OCI-LY1 (cell line): Measurements from ENCODE around the gene ADARB2.

Experiments used
- H2AFZ ChIP-seq: fragments of 200-600 bp; sonication (generic), shearing (Covaris generic); 2 replicates; pipeline ENCODE4 v1.6.0; 2014; ENCODE audit warnings: antibody characterized with exemption, mild to moderate bottlenecking, low read length
- H3F3A ChIP-seq: fragments of 200-600 bp; sonication (generic), shearing (Covaris generic); 2 replicates; pipeline ENCODE4 v1.6.0; 2014; ENCODE audit warnings: mild to moderate bottlenecking, antibody characterized with exemption, low read length, moderate library complexity; ENCODE audit not compliant: insufficient read depth
- H3K27ac ChIP-seq: fragments of 200-600 bp; sonication (generic); 2 replicates; pipeline ENCODE4 v1.5.1; 2014; ENCODE audit warnings: low read length, mixed run types, mild to moderate bottlenecking, low read depth; ENCODE audit not compliant: poor library complexity, severe bottlenecking
- H3K27me3 ChIP-seq: fragments of 200-600 bp; sonication (generic); 2 replicates; pipeline ENCODE4 v1.6.0; 2014; ENCODE audit warnings: antibody characterized with exemption, mild to moderate bottlenecking, low read length, moderate library complexity; ENCODE audit not compliant: insufficient read depth
- H3K36me3 ChIP-seq: fragments of 200-600 bp; sonication (generic); 2 replicates; pipeline ENCODE4 v1.6.1; 2014; ENCODE audit warnings: mild to moderate bottlenecking, antibody characterized with exemption, low read length, moderate library complexity, mixed read lengths; ENCODE audit not compliant: insufficient read depth
- H3K4me1 ChIP-seq: fragments of 200-600 bp; sonication (generic); 2 replicates; pipeline ENCODE4 v1.5.1; 2014; ENCODE audit warnings: mild to moderate bottlenecking, low read length, moderate library complexity; ENCODE audit not compliant: insufficient read depth, severe bottlenecking
- H3K4me2 ChIP-seq: fragments of 200-600 bp; sonication (generic), shearing (Covaris generic); 2 replicates; pipeline ENCODE4 v1.6.1; 2014; ENCODE audit warnings: low read length
- H3K4me3 ChIP-seq: fragments of 200-600 bp; sonication (generic); 2 replicates; pipeline ENCODE4 v1.5.1; 2014; ENCODE audit warnings: low read length, low read depth, mild to moderate bottlenecking, mixed read lengths; ENCODE audit not compliant: poor library complexity, severe bottlenecking
- H3K79me2 ChIP-seq: fragments of 200-600 bp; shearing (Covaris generic); 2 replicates; pipeline ENCODE4 v1.6.1; 2016; ENCODE audit warnings: mixed run types, low read length, mixed read lengths; ENCODE audit not compliant: insufficient read depth
- H3K9ac ChIP-seq: fragments of 200-600 bp; sonication (generic), shearing (Covaris generic); 2 replicates; pipeline ENCODE4 v1.6.1; 2014; ENCODE audit warnings: mild to moderate bottlenecking, low read length, mixed read lengths
- H3K9me2 ChIP-seq: fragments of 200-600 bp; sonication (generic), shearing (Covaris generic); 2 replicates; pipeline ENCODE4 v1.6.1; 2014; ENCODE audit warnings: low read depth, mild to moderate bottlenecking, low read length, mixed read lengths
- H3K9me3 ChIP-seq: fragments of 200-600 bp; shearing (Covaris generic); 2 replicates; pipeline ENCODE4 v1.6.1; 2014; ENCODE audit warnings: low read length, mixed read lengths
- H4K20me1 ChIP-seq: fragments of 200-600 bp; sonication (generic), shearing (Covaris generic); 2 replicates; pipeline ENCODE4 v1.6.0; 2016; ENCODE audit warnings: mild to moderate bottlenecking, low read length; ENCODE audit not compliant: insufficient read depth
- CTCF ChIP-seq: fragments of 200-600 bp; sonication (generic), shearing (Covaris generic); IDR thresholded peaks from 2 replicates; pipeline ENCODE4 v1.5.1; 2017; ENCODE audit warnings: mild to moderate bottlenecking, antibody characterized with exemption, low read length, moderate library complexity, mixed read lengths
- EZH2 ChIP-seq: fragments of 200-600 bp; sonication (generic), shearing (Covaris generic); IDR thresholded peaks from 2 replicates; pipeline ENCODE4 v1.8.0; 2017; ENCODE audit warnings: borderline replicate concordance, mixed run types, mild to moderate bottlenecking, antibody characterized with exemption, low read length, moderate library complexity, mixed read lengths

The ADARB2 gene

DNA sequence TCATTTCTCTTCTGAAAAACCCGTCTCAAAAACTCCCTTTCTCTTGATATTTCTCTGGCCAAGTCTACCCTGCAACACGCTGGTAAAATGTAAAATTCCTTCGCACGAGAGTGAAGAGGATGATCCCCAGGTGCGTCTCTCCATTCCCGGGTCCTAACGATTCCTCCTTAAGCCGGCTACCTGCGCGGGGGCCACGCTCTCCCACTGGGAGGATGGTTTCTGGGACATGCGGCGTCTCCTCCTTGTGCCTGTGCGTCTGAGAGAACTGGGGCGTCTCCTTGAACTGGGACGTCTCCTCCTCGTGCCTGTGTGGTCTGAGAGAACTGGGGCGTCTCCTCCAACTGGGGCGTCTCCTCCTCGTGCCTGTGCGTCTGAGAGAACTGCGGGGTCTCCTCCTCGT is 531.2 kb downstream of the ADARB2 start:
- H3K4me2 ChIP-seq, result no peak overlapping the region
- H3K79me2 ChIP-seq, result no peaks in the 10 kb centered on the region
- no peaks in the 10 kb centered on the region for H3K9me3 ChIP-seq
- H4K20me1 ChIP-seq, result no peaks in the 10 kb centered on the region
- no peaks in the 10 kb centered on the region; the same call in 1 of the 2 replicates for H3K27me3 ChIP-seq
- H3K9ac ChIP-seq, result no peak overlapping the region
- no peaks in the 10 kb centered on the region for H3F3A ChIP-seq
- H2AFZ ChIP-seq, result no peak overlapping the region
- H3K9me2 ChIP-seq, result no peaks in the 10 kb centered on the region
- H3K27ac ChIP-seq, result no peak overlapping the region
- TF ChIP-seq CTCF (no peak), EZH2 (no peak)
- no peaks in the 10 kb centered on the region for H3K36me3 ChIP-seq
- no peaks in the 10 kb centered on the region for H3K4me1 ChIP-seq
- H3K4me3 ChIP-seq, result no peak overlapping the region

DNA sequence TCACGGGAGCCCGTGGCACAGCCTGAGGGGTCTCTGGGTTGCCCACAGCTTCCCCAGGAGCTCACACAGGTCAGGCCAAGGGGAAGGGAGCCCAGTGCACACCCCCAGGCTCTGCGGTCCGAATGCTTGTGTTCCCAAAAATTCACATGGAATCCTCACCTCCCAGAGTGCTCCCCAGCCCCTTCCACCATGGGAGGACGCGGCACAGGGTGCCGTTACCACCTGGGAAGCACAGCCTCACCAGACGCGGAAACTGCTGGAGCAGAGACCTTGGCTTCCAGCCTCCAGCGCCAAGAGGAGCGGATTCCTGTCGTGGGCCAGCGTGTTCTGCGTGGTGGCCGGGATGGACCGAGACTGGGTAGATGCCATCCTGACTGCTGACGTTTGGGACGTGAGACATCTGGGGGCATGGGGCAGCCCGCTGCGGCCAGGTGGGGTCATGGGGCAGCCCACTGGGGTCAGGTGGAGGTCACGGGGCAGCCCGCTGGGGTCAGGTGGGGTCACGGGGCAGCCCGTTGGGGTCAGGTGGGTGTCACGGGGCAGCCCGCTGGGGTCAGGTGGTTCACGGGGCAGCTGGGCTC is 531.8 kb downstream of the ADARB2 start:
- Histone ChIP-seq H3K9me2 (no peaks in the 10 kb centered on the region), H2AFZ (no peak overlapping the region), H3K9ac (no peak overlapping the region), H3K9me3 (no peaks in the 10 kb centered on the region), H3F3A (no peaks in the 10 kb centered on the region), H3K4me3 (no peak overlapping the region), H3K4me2 (no peak overlapping the region), H3K79me2 (no peaks in the 10 kb centered on the region), H3K27me3 (no peaks in the 10 kb centered on the region; the same call in 1 of the 2 replicates), H3K36me3 (no peaks in the 10 kb centered on the region), H3K4me1 (no peaks in the 10 kb centered on the region), H3K27ac (no peak overlapping the region), H4K20me1 (no peaks in the 10 kb centered on the region)
- TF ChIP-seq EZH2 (no peak), CTCF (no peak)

GRCh38 chr10:1204434-1205326 is 532.6 kb downstream of the ADARB2 start:
- H3K36me3 ChIP-seq, result no peaks in the 10 kb centered on the region
- TF ChIP-seq EZH2, result no peak
- no peak for TF ChIP-seq CTCF

More at GRCh38 chr10:1204434-1205326, 532.6 kb downstream of the ADARB2 start:
- H3K79me2 ChIP-seq, result no peaks in the 10 kb centered on the region
- no peak overlapping the region for H2AFZ ChIP-seq
- H3K9ac ChIP-seq, result no peak overlapping the region
- H3K9me2 ChIP-seq, result no peaks in the 10 kb centered on the region
- H3K4me1 ChIP-seq, result no peaks in the 10 kb centered on the region
- no peak overlapping the region for H3K27ac ChIP-seq
- H4K20me1 ChIP-seq, result no peaks in the 10 kb centered on the region
- H3K9me3 ChIP-seq, result no peaks in the 10 kb centered on the region
- H3K27me3 ChIP-seq, result peaks cover 3% of the 10 kb centered on the region; the same call in 1 of the 2 replicates
- H3K4me3 ChIP-seq, result no peak overlapping the region
- H3F3A ChIP-seq, result no peaks in the 10 kb centered on the region
- H3K4me2 ChIP-seq, result no peak overlapping the region
